AG10803 (cell line): ENCODE results near the gene CDK5.

Experiments
- DNase-seq: peaks from one replicate; pipeline ENCODE4 v3.0.0; 2010; ENCODE audit warnings: low read depth
- H3K4me3 ChIP-seq: 2 replicates; pipeline ENCODE4 v1.5.1; 2011; ENCODE audit warnings: mild to moderate bottlenecking, low read length, control low read depth
- TF ChIP-seq, protein P1 (sequence below): conservative IDR thresholded peaks from 2 replicates; pipeline ENCODE4 v1.5.1; 2011; ENCODE audit warnings: mild to moderate bottlenecking, low read length, control low read depth, inconsistent platforms

Gene CDK5

DNA sequence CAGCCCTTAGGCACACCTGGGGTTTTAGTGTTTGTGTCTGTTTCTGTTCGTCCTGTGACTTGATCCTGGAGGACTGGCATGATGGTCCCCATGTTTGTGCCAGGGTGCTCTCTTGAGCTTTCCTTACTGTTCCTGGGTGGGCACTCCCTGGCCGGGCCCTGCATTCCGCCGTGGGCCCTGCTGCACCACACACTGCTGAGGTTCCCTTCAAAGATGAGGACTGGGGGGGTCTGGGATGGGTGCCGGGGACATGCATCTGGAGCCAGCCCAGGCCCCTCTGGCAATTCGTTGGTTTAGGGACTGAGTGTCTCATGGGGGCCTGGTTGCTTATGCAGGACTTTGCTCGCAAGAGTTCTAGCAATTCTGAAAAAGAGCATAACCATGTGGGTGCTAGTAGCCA is 33.3 kb upstream of the CDK5 start:
- DNase-seq: no peak
- TF ChIP-seq, protein P1, sequence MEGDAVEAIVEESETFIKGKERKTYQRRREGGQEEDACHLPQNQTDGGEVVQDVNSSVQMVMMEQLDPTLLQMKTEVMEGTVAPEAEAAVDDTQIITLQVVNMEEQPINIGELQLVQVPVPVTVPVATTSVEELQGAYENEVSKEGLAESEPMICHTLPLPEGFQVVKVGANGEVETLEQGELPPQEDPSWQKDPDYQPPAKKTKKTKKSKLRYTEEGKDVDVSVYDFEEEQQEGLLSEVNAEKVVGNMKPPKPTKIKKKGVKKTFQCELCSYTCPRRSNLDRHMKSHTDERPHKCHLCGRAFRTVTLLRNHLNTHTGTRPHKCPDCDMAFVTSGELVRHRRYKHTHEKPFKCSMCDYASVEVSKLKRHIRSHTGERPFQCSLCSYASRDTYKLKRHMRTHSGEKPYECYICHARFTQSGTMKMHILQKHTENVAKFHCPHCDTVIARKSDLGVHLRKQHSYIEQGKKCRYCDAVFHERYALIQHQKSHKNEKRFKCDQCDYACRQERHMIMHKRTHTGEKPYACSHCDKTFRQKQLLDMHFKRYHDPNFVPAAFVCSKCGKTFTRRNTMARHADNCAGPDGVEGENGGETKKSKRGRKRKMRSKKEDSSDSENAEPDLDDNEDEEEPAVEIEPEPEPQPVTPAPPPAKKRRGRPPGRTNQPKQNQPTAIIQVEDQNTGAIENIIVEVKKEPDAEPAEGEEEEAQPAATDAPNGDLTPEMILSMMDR: no peak
- no peak overlapping the region for H3K4me3 ChIP-seq

GRCh38 chr7:151089893-151090730 is 32.4 kb upstream of the CDK5 start:
- TF ChIP-seq, protein P1: no peak
- H3K4me3 ChIP-seq: peak overlapping the region; percentile 77
- no peak for DNase-seq

GRCh38 chr7:151088856-151089699 is 31.4 kb upstream of the CDK5 start:
- peak; percentile 69 for DNase-seq
- TF ChIP-seq, protein P1: no peak
- H3K4me3 ChIP-seq: peak overlapping the region; percentile 77

DNA sequence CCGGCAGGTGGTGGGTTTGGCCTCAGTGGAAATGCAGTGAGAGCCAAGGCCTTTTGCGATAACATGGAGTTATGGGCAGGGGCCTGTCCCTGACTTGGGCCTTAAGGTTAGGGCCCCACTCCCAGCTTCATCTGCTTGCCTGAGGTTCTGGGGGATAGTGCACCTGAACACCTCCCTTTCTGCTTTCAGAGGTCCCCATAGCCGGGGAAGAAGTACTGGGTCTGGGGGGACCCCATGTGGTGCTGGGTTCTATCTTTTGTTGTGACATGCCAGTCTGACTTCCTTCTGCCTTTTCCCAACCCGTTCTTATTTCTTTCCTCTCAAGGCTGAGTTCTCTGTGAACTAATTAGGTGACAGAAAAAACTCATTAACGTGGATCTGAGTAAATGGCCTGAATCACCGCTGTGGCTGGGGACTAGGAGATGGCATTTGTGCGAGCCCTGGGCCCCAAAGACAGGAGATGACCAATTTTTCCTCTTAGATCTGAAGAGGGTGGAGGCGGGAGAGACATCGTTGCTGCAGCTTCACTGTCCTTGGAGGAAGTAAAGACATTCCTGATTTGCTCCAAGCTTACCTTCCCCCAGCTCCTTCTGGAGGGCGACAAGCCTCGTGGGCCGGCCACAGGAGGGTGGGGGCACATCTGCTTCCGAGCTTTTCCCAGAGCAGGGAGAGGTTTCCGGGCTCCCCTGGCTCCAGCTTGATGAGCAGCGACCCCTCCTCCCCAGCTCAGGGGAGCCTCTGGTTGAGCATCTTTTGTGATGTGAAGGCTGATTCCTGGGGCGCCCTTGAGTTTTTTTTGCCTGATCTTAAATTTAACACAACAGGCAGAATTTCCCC is 30.5 kb upstream of the CDK5 start:
- DNase-seq: peak; percentile 44
- TF ChIP-seq, protein P1: no peak
- H3K4me3 ChIP-seq: peak overlapping the region; percentile 77

DNA sequence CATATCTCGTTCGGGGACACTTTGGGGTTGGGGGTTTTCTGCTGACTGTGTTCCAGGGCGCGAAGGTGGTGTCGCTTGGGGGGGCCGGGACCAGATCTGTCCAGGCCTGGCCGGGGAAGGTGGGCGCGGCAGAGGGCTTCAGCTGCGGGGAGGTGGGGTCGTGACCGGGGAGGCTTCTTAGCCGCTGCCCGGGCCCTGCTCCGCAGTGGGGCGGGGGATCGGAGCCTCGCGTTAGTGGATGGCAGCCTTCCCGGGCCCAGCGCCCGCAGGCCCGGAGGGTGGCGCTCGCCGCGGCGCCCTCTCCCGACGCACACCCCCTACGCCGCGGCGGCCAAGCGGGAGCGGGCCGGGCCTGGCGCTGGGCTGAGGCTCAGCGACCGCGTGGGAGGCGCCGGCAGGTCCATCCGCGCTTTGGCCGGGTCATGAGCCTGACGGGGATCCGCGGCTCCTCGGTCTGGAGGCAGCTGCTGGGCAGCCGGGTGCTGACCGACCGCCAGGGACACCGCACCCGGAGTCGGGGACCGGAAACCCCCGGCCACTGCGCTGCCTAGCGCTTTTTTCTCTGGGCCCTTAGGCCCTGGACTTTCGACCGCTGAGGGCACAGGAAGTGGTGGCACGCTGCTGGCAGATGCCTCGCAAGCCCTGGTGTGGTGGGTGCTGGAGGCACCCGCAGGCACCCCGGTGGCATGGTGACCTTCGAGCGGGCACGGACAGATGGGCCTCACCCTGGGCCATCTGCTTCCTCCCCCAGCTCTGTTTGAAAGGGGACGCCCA is 29.7 kb upstream of the CDK5 start:
- peak overlapping the region; percentile 77 for H3K4me3 ChIP-seq
- peak; percentile 55 for DNase-seq
- TF ChIP-seq, protein P1: peak; percentile 7; the same call in 1 of the 2 replicates

DNA sequence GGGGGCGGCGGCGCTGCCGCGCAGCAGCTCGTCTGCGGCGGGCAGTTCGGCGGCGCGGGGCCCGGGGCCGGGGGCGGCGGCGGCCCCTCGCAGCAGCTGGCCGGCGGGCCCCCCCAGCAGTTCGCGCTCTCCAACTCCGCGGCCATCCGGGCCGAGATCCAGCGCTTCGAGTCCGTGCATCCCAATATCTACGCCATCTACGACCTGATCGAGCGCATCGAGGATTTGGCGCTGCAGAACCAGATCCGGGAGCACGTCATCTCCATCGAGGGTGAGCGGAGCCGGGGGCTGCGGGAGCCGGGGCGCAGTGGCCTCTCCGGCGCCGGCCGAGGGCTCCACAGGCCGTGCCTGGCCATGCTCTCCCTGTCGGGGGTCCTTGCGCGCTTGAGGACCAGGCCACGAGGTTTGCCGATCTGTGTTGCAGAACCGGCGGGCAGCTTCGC is 29.1 kb upstream of the CDK5 start:
- H3K4me3 ChIP-seq: peak overlapping the region; percentile 77
- no peak for DNase-seq
- TF ChIP-seq, protein P1: no peak
